ENCODE measurements around the gene NAIP.
"Not testable (repeated sequence)": the region's sequence is repeated elsewhere in the genome, so short reads cannot be mapped to it uniquely, and the experiment has no call there.

NAIP gene

GRCh38 chr5:71025289-71025953 is at the start of gene NAIP:
TSS of gene NAIP (minus strand) at chr5:71025339. CDS start at chr5:71012915, 12,424 bp downstream.
- DNase-seq (ENCODE audit: low read depth): not testable (repeated sequence)

GRCh38 chr5:71067262-71067928 is 42.3 kb upstream of the NAIP start, which contains the start of gene GTF2H2:
TSS of gene GTF2H2 (minus strand) at chr5:71067676. CDS start at chr5:71062763, 4,913 bp downstream.
- not testable (repeated sequence) for DNase-seq (ENCODE audit: low read depth)

GRCh38 chr5:71061322-71061721 is 36.2 kb upstream of the NAIP start:
- DNase-seq (ENCODE audit: low read depth): not testable (repeated sequence)

GRCh38 chr5:71059426-71059825 is 34.3 kb upstream of the NAIP start:
- DNase-seq (ENCODE audit: low read depth): not testable (repeated sequence)

- DNase-seq (ENCODE audit: low read depth): not testable (repeated sequence)
These were observed 19.7 kb upstream of the NAIP start for GRCh38 chr5:71044808-71045207.

GRCh38 chr5:71044128-71044527 is 19.0 kb upstream of the NAIP start:
- not testable (repeated sequence) for DNase-seq (ENCODE audit: low read depth)

GRCh38 chr5:71031046-71031776 is 6.1 kb upstream of the NAIP start:
- DNase-seq (ENCODE audit: low read depth): not testable (repeated sequence)

- DNase-seq (ENCODE audit: low read depth): not testable (repeated sequence)
These were observed 4.5 kb downstream of the NAIP start for GRCh38 chr5:71020643-71021042.

GRCh38 chr5:71018376-71019005 is 6.6 kb downstream of the NAIP start:
- DNase-seq (ENCODE audit: low read depth): not testable (repeated sequence)

- no peak for DNase-seq (ENCODE audit: low read depth)
These were observed 11.0 kb downstream of the NAIP start for GRCh38 chr5:71014176-71014575.

- no peak for DNase-seq (ENCODE audit: low read depth)
These were observed 11.6 kb downstream of the NAIP start for GRCh38 chr5:71013575-71013974.

GRCh38 chr5:71011194-71011792 is 13.8 kb downstream of the NAIP start:
- DNase-seq (ENCODE audit: low read depth): no peak

- not testable (repeated sequence) for DNase-seq (ENCODE audit: low read depth)
These were observed 18.2 kb downstream of the NAIP start for GRCh38 chr5:71006983-71007382.

- DNase-seq (ENCODE audit: low read depth): not testable (repeated sequence)
These were observed 40.3 kb downstream of the NAIP start for GRCh38 chr5:70984882-70985281.

- DNase-seq (ENCODE audit: low read depth): not testable (repeated sequence)
These were observed 57.9 kb downstream of the NAIP start for GRCh38 chr5:70967220-70967619.

GRCh38 chr5:70964531-70964930 is 60.6 kb downstream of the NAIP start:
- not testable (repeated sequence) for DNase-seq (ENCODE audit: low read depth)

- not testable (repeated sequence) for DNase-seq (ENCODE audit: low read depth)
These were observed 72.1 kb downstream of the NAIP start for GRCh38 chr5:70953068-70953467.

GRCh38 chr5:70932560-70932959 is 92.6 kb downstream of the NAIP start:
- DNase-seq (ENCODE audit: low read depth): not testable (repeated sequence)

GRCh38 chr5:70931709-70932368 is 93.3 kb downstream of the NAIP start:
- not testable (repeated sequence) for DNase-seq (ENCODE audit: low read depth)

- DNase-seq (ENCODE audit: low read depth): not testable (repeated sequence)
These were observed 100.0 kb downstream of the NAIP start for GRCh38 chr5:70925211-70925562.

Measured in CMK (cell line).